NCI-H1436 (cell line): ENCODE measurements around the gene NGLY1.

ENCODE experiments used
- DNase-seq: peaks from one replicate; lab custom pipeline; 2025; lab: John Stamatoyannopoulos, UW

The NGLY1 gene

GRCh38 chr3:25782938-25783660 is at the start of gene NGLY1:
Gene NGLY1, minus strand, starts transcription at chr3:25783443. Its CDS starts 53 bp downstream, at chr3:25783390.
- DNase-seq = peak; percentile 50

- DNase-seq = no peak
Observed at GRCh38 chr3:25831578-25831977, 48.3 kb upstream of the NGLY1 start.

GRCh38 chr3:25830373-25831280 is 47.4 kb upstream of the NGLY1 start:
- no peak for DNase-seq

GRCh38 chr3:25826510-25826909 is 43.3 kb upstream of the NGLY1 start:
- DNase-seq = no peak

GRCh38 chr3:25823314-25823713 is 40.1 kb upstream of the NGLY1 start:
- DNase-seq = no peak

GRCh38 chr3:25821746-25822573 is 38.7 kb upstream of the NGLY1 start:
- no peak for DNase-seq

- no peak for DNase-seq
Observed at GRCh38 chr3:25820816-25821486, 37.7 kb upstream of the NGLY1 start.

GRCh38 chr3:25820366-25820765 is 37.1 kb upstream of the NGLY1 start:
- DNase-seq = no peak

GRCh38 chr3:25818335-25818734 is 35.1 kb upstream of the NGLY1 start:
- no peak for DNase-seq

- DNase-seq = no peak
Observed at GRCh38 chr3:25817638-25818037, 34.4 kb upstream of the NGLY1 start.

- no peak for DNase-seq
Observed at GRCh38 chr3:25817107-25817506, 33.9 kb upstream of the NGLY1 start.

- no peak for DNase-seq
Observed at GRCh38 chr3:25812644-25813043, 29.4 kb upstream of the NGLY1 start.

GRCh38 chr3:25804676-25805075 is 21.4 kb upstream of the NGLY1 start:
- no peak for DNase-seq

GRCh38 chr3:25803833-25804232 is 20.6 kb upstream of the NGLY1 start:
- DNase-seq = no peak

GRCh38 chr3:25801786-25802185 is 18.5 kb upstream of the NGLY1 start:
- DNase-seq = no peak

GRCh38 chr3:25789596-25790556 is 6.6 kb upstream of the NGLY1 start, which contains the start of gene OXSM:
Gene OXSM, plus strand, starts transcription at chr3:25790090. Its CDS starts 931 bp downstream, at chr3:25791021.
- peak; percentile 70 for DNase-seq

GRCh38 chr3:25789209-25789595 is 6.0 kb upstream of the NGLY1 start:
- no peak for DNase-seq

GRCh38 chr3:25787689-25788088 is 4.4 kb upstream of the NGLY1 start:
- DNase-seq = no peak

GRCh38 chr3:25785826-25786225 is 2.6 kb upstream of the NGLY1 start:
- DNase-seq = no peak

- no peak for DNase-seq
Observed at GRCh38 chr3:25784971-25785370, 1.7 kb upstream of the NGLY1 start.
